K562 (cell line): ENCODE results near the gene TENM4. TPM values are rescaled to one million over a fixed set of nuclear protein-coding genes. Genes with fewer than 3 reads are reported as not detected.

Experiments used
- ATAC-seq: fragments of 200-7000 bp; cut with Tn5 transposase; 3 replicates; pipeline ENCODE4 v1.9.1; 2020; ENCODE audit warnings: moderate library complexity
- BruUV-seq: library from RNA; stranded (reverse); fragments of 400-500 nt; replicated peaks from 2 replicates; lab custom pipeline; 2021; lab: Mats Ljungman, UMichigan
- CTCF ChIA-PET: fragments of 300-600 bp; formaldehyde crosslinking; extraction: SDS; loops from one replicate; lab custom pipeline; 2021; ENCODE audit warnings: low intra/inter-chr PET ratio; lab: Yijun Ruan, JAX
- POLR2A ChIA-PET: fragments of 300-600, 350-650 bp; sonication (Branson Sonifier 250); formaldehyde crosslinking; extraction: SDS; loops from one replicate; lab custom pipeline; 2021; ENCODE audit warnings: antibody characterized with exemption, inconsistent platforms; lab: Yijun Ruan, JAX
- DNase-seq, 4 experiments: peaks; one replicate each; pipeline versions ENCODE4 v3.0.0 to v3.0.0-alpha.2; 2011 to 2018; ENCODE audit warnings: low spot score in 3 of 4, mixed read lengths in 3 of 4; ENCODE audit errors: extremely low read depth in 1 of 4
- FAIRE-seq: peaks from 2 replicates; lab custom pipeline; 2011; peaks lifted over from hg19 to GRCh38; lab: Jason Lieb, UNC
- H2AFZ ChIP-seq: 2 replicates; pipeline ENCODE4 v1.6.0; 2011; ENCODE audit warnings: low read depth, low read length, control low read depth, inconsistent platforms
- H3K27ac ChIP-seq: fragments of 200-600 bp; 3 replicates; pipeline ENCODE4 v1.8.0; 2011; ENCODE audit warnings: low read depth, mild to moderate bottlenecking, control low read depth, inconsistent platforms, low read length, moderate library complexity, mixed read lengths; ENCODE audit errors: extremely low read depth
- H3K27me3 ChIP-seq, 2 experiments: fragments of 300-600 bp in 1 of 2; 2 replicates in 1 of 2; 3 replicates in 1 of 2; pipeline versions ENCODE4 v1.6.0 to v1.8.0; 2011; ENCODE audit warnings: inconsistent platforms in 2 of 2, low read length in 2 of 2, mild to moderate bottlenecking in 1 of 2, mixed read lengths in 1 of 2, moderate library complexity in 1 of 2; ENCODE audit not compliant: control insufficient read depth in 2 of 2, insufficient read depth in 2 of 2
- H3K36me3 ChIP-seq: fragments of 300-600 bp; 3 replicates; pipeline ENCODE4 v1.8.0; 2011; ENCODE audit warnings: mild to moderate bottlenecking, low read length, inconsistent platforms; ENCODE audit not compliant: control insufficient read depth, insufficient read depth
- H3K4me1 ChIP-seq, 2 experiments: fragments of 200-600 bp in 1 of 2; replicated peaks in 1 of 2; 2 replicates in 1 of 2; 3 replicates in 1 of 2; pipeline versions ENCODE4 v1.5.1 to v1.8.0; 2011; ENCODE audit warnings: inconsistent platforms in 2 of 2, low read length in 2 of 2, mild to moderate bottlenecking in 1 of 2, mixed read lengths in 1 of 2, moderate library complexity in 1 of 2; ENCODE audit not compliant: control insufficient read depth in 2 of 2, insufficient read depth in 2 of 2
- H3K4me2 ChIP-seq: 2 replicates; pipeline ENCODE4 v1.6.1; 2011; ENCODE audit warnings: low read length, control low read depth, inconsistent platforms, mixed read lengths; ENCODE audit not compliant: insufficient read depth
- H3K4me3 ChIP-seq: fragments of 200-600 bp; sonication (generic), shearing (Covaris generic); 2 replicates; pipeline ENCODE4 v1.5.1; 2016; ENCODE audit warnings: control low read depth, inconsistent platforms
- H3K79me2 ChIP-seq: fragments of 200-600 bp; 3 replicates; pipeline ENCODE4 v1.8.0; 2011; ENCODE audit warnings: low read length, inconsistent platforms; ENCODE audit not compliant: control insufficient read depth, insufficient read depth
- H3K9ac ChIP-seq, 2 experiments: 2 replicates each; pipeline versions ENCODE4 v1.6.0 to v1.6.1; 2011; ENCODE audit warnings: low read depth in 2 of 2, low read length in 2 of 2, control low read depth in 1 of 2, inconsistent platforms in 1 of 2, mild to moderate bottlenecking in 1 of 2, mixed read lengths in 1 of 2; ENCODE audit not compliant: insufficient read depth in 1 of 2
- H3K9me1 ChIP-seq: one replicate; pipeline ENCODE4 v1.6.0; 2011; ENCODE audit warnings: inconsistent platforms, mild to moderate bottlenecking, low read length, moderate library complexity; ENCODE audit not compliant: control insufficient read depth, insufficient read depth
- H3K9me3 ChIP-seq: replicated peaks from 2 replicates; pipeline ENCODE4 v1.5.1; 2011; ENCODE audit warnings: low read depth, low read length, inconsistent platforms; ENCODE audit not compliant: control insufficient read depth, insufficient read depth
- H4K20me1 ChIP-seq: replicated peaks from 2 replicates; pipeline ENCODE4 v1.6.1; 2011; ENCODE audit warnings: low read length, inconsistent platforms, mixed read lengths; ENCODE audit not compliant: control insufficient read depth, insufficient read depth
- ARID1B ChIP-seq: fragments of 450-650 bp; IDR thresholded peaks from 2 replicates; pipeline ENCODE4 v1.6.1; 2016; ENCODE audit warnings: antibody characterized with exemption, mild to moderate bottlenecking, inconsistent platforms
- CC2D1A ChIP-seq: fragments of 450-650 bp; IDR thresholded peaks from 2 replicates; pipeline ENCODE4 v1.6.1; 2017; ENCODE audit warnings: mild to moderate bottlenecking
- CCNT2 ChIP-seq: IDR thresholded peaks from 2 replicates; pipeline ENCODE4 v1.6.1; 2011; ENCODE audit warnings: borderline replicate concordance, low read depth, mild to moderate bottlenecking, moderate library complexity, mixed read lengths, low read length; ENCODE audit not compliant: insufficient read length; ENCODE audit errors: extremely low read depth
- DMBX1 ChIP-seq: fragments of 250-450 bp; sonication (Bioruptor Pico); IDR thresholded peaks from 2 replicates; pipeline ENCODE4 v1.8.0; 2022; ENCODE audit warnings: inconsistent platforms, mild to moderate bottlenecking, moderate library complexity, borderline replicate concordance
- E2F8 ChIP-seq: fragments of 450-650 bp; IDR thresholded peaks from 2 replicates; pipeline ENCODE4 v1.7.1; 2018; ENCODE audit warnings: mild to moderate bottlenecking, low read depth; ENCODE audit not compliant: partially characterized antibody
- EGR1 ChIP-seq: fragments of 450-650 bp; conservative IDR thresholded peaks from 2 replicates; pipeline ENCODE4 v1.6.1; 2017; ENCODE audit warnings: mild to moderate bottlenecking
- FOXM1 ChIP-seq, 2 experiments: fragments of 450-650 bp in 1 of 2; sonication (generic) in 1 of 2; formaldehyde crosslinking in 1 of 2; IDR thresholded peaks; 2 replicates each; pipeline versions ENCODE4 v1.6.1 to v1.9.0; 2017 to 2022; ENCODE audit warnings: low read depth in 2 of 2, mild to moderate bottlenecking in 2 of 2, missing genetic modification reagents in 1 of 2, moderate library complexity in 1 of 2
- FOXP4 ChIP-seq: sonication (generic); formaldehyde crosslinking; IDR thresholded peaks from 2 replicates; pipeline ENCODE4 v1.8.0; 2022; ENCODE audit warnings: mild to moderate bottlenecking, missing genetic modification reagents, borderline replicate concordance
- GABPB2 ChIP-seq: fragments of 250-450 bp; sonication (Bioruptor Pico); conservative IDR thresholded peaks from 2 replicates; pipeline ENCODE4 v1.5.1; 2021; ENCODE audit warnings: mild to moderate bottlenecking
- HLTF ChIP-seq: fragments of 450-650 bp; IDR thresholded peaks from 2 replicates; pipeline ENCODE4 v1.6.1; 2016
- ILK ChIP-seq: fragments of 450-650 bp; IDR thresholded peaks from 2 replicates; pipeline ENCODE4 v1.6.1; 2016; ENCODE audit warnings: missing genetic modification characterization, low read depth, mild to moderate bottlenecking, missing compliant biosample characterization, moderate library complexity, borderline replicate concordance
- MECOM ChIP-seq: fragments of 250-450 bp; sonication (Bioruptor Pico); IDR thresholded peaks from 2 replicates; pipeline ENCODE4 v1.8.0; 2022; ENCODE audit warnings: inconsistent platforms
- NCOA1 ChIP-seq: fragments of 450-650 bp; IDR thresholded peaks from 2 replicates; pipeline ENCODE4 v1.6.1; 2016; ENCODE audit warnings: low read depth
- POLR2AphosphoS5 ChIP-seq: IDR thresholded peaks from 2 replicates; pipeline ENCODE4 v1.6.1; 2011; ENCODE audit warnings: mild to moderate bottlenecking, low read depth, low read length, moderate library complexity; ENCODE audit not compliant: control insufficient read depth, insufficient read depth
- TAL1 ChIP-seq: fragments of 450-650 bp; IDR thresholded peaks from 2 replicates; pipeline ENCODE4 v1.6.1; 2016; ENCODE audit warnings: mild to moderate bottlenecking
- TCF3 ChIP-seq: sonication (generic); formaldehyde crosslinking; IDR thresholded peaks from 2 replicates; pipeline ENCODE4 v1.4.0; 2020; ENCODE audit warnings: mild to moderate bottlenecking, missing genetic modification reagents
- TRIM24 ChIP-seq, 2 experiments: fragments of 450-650 bp; IDR thresholded peaks; 2 replicates each; pipeline ENCODE4 v1.6.1; 2016
- ZFX ChIP-seq: sonication (generic); formaldehyde crosslinking; IDR thresholded peaks from 2 replicates; pipeline ENCODE4 v1.8.0; 2022; ENCODE audit warnings: mild to moderate bottlenecking, missing genetic modification reagents, moderate library complexity
- ZNF766 ChIP-seq: fragments of 200-800 bp; sonication (Bioruptor generic); conservative IDR thresholded peaks from 2 replicates; pipeline ENCODE4 v1.6.1; 2016; ENCODE audit warnings: missing genetic modification characterization, missing compliant biosample characterization
- in situ Hi-C: fragments of 300-500 bp; cut with MboI; formaldehyde crosslinking; loops from 4 replicates; pipeline ENCODE4 v1.15.0; 2018; ENCODE audit warnings: inconsistent platforms, mixed read lengths
- intact Hi-C: fragments of 100-400 bp; cut with micrococcal nuclease; formaldehyde crosslinking; loops from 2 replicates; pipeline ENCODE4 v1.14.2; 2022
- polyA plus RNA-seq, 8 experiments: library from polyadenylated mRNA; depleted of rRNA in 4 of 8; stranded (reverse) in 5 of 8; unstranded in 3 of 8; fragments of >200 nt; fragmentation: Nextera tagmentation in 2 of 8; fragmentation: Illumina TruSeq in 1 of 8; extraction: Ambion mirVana in 2 of 8; extraction: Trizol in 1 of 8; gene quantifications; 2 replicates each; pipeline versions ENCODE4 v1.2.1 to v1.2.3, GENCODE V29; 2011 to 2014; ENCODE audit warnings: inconsistent platforms in 1 of 8, missing spikeins in 1 of 8
- total RNA-seq, 7 experiments: library from RNA; depleted of rRNA in 6 of 7; stranded (reverse); fragments of >200 nt in 6 of 7; fragmentation: Illumina TruSeq in 2 of 7; extraction: Trizol in 2 of 7; gene quantifications; 2 replicates each; pipeline versions ENCODE4 v1.2.1 to v1.2.3, GENCODE V29; 2011 to 2021; ENCODE audit warnings: low replicate concordance in 1 of 7

TENM4 gene
- total and polyA plus RNA-seq, 9 of the 15 experiments (the other 6 are each of a cell fraction or from before 2014, with no cell fraction given): 0.16 TPM; not detected in 8

GRCh38 chr11:78666675-78667160 is 774.1 kb downstream of the TENM4 start:
- intact Hi-C loops (no loop called here), in situ Hi-C loops (no loop called here)
- DNase-seq: peak; percentile 14 to 55 (median 36)
- POLR2A ChIA-PET: no interaction called here
- peak; percentile 83 for ATAC-seq
- BruUV-seq: no TSS peak
- H3K9me3 ChIP-seq: no peaks in the 10 kb centered on the region
- no peak overlapping the region for H3K9ac ChIP-seq
- H3K4me1 ChIP-seq: peaks cover 0 to 7% of the 10 kb centered on the region in 2 experiments; a peak in 2 of 5 replicates
- no peak overlapping the region for H2AFZ ChIP-seq
- peaks cover 3 to 30% of the 10 kb centered on the region in 2 experiments; a peak in 4 of 5 replicates for H3K27me3 ChIP-seq
- H4K20me1 ChIP-seq: no peaks in the 10 kb centered on the region; the same call in 1 of the 2 replicates
- no peaks in the 10 kb centered on the region for H3K9me1 ChIP-seq
- CTCF ChIA-PET: no interaction called here
- H3K27ac ChIP-seq: no peak overlapping the region
- peak overlapping the region; percentile 26; the same call in 1 of the 2 replicates for H3K4me2 ChIP-seq
- H3K79me2 ChIP-seq: no peaks in the 10 kb centered on the region
- peak; percentile 62 for FAIRE-seq
- no peak overlapping the region for H3K4me3 ChIP-seq
- H3K36me3 ChIP-seq: no peaks in the 10 kb centered on the region
- TF ChIP-seq CCNT2 (no peak), DMBX1 (CRISPR knock-in tag) (no peak), ZNF766 (0 out of 2 replicates have a peak, but pooled peaks have one; percentile 36), EGR1 (no peak), E2F8 (no peak), CC2D1A (no peak), ZFX (CRISPR knock-in tag) (no peak), POLR2AphosphoS5 (peak; percentile 48; the same call in 1 of the 2 replicates), NCOA1 (peak; percentile 43; the same call in 1 of the 2 replicates), ILK (tag) (no peak), ARID1B (peak; percentile 94), TRIM24 (IDR thresholded peaks at IDR 0.05) (peak; percentile 58 to 69), MECOM (CRISPR knock-in tag) (no peak), FOXM1 (IDR thresholded peaks at IDR 0.05; ENCODE audit: low read depth) (peak; percentile 42; the same call in 1 of the 2 replicates), FOXM1 (CRISPR knock-in tag; IDR thresholded peaks at IDR 0.05; ENCODE audit: low read depth) (no peak), TAL1 (peak; percentile 91), TCF3 (CRISPR knock-in tag) (peak; percentile 86), GABPB2 (no peak), HLTF (no peak), FOXP4 (CRISPR knock-in tag) (no peak)
